Esophagus squamous epithelium (tissue), 4 donors: Measurements from ENCODE around the gene TEF.

Experiments used
- POLR2A ChIP-seq, 4 donors: fragments of 450-650 bp; IDR thresholded peaks; one replicate each; pipeline ENCODE4 v1.6.1; 2017; ENCODE audit warnings: antibody characterized with exemption in 4 of 4, mild to moderate bottlenecking in 4 of 4, moderate library complexity in 3 of 4
- TF ChIP-seq, protein P1 (sequence below), 6 experiments: fragments of 450-650 bp in 4 of 6; fragments of 200-600 bp in 2 of 6; sonication (generic) in 2 of 6; IDR thresholded peaks; one replicate each; pipeline ENCODE4 v1.5.1; 2016 to 2019; ENCODE audit warnings: antibody characterized with exemption in 6 of 6, mild to moderate bottlenecking in 4 of 6, moderate library complexity in 4 of 6

- TF ChIP-seq, protein P1, sequence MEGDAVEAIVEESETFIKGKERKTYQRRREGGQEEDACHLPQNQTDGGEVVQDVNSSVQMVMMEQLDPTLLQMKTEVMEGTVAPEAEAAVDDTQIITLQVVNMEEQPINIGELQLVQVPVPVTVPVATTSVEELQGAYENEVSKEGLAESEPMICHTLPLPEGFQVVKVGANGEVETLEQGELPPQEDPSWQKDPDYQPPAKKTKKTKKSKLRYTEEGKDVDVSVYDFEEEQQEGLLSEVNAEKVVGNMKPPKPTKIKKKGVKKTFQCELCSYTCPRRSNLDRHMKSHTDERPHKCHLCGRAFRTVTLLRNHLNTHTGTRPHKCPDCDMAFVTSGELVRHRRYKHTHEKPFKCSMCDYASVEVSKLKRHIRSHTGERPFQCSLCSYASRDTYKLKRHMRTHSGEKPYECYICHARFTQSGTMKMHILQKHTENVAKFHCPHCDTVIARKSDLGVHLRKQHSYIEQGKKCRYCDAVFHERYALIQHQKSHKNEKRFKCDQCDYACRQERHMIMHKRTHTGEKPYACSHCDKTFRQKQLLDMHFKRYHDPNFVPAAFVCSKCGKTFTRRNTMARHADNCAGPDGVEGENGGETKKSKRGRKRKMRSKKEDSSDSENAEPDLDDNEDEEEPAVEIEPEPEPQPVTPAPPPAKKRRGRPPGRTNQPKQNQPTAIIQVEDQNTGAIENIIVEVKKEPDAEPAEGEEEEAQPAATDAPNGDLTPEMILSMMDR (IDR thresholded peaks at IDR 0.05) = no peak
- TF ChIP-seq POLR2A (IDR thresholded peaks at IDR 0.05) = no peak
Observed at GRCh38 chr22:41417622-41418390, 36.1 kb downstream of the TEF start.
